H1 (cell line): ENCODE data around the gene CPLANE2.

Experiments
- BRCA1 ChIP-seq: IDR thresholded peaks from 2 replicates; pipeline ENCODE4 v1.6.1; 2012; ENCODE audit warnings: low read depth, low read length, improper control_type of control experiment
- CEBPB ChIP-seq: IDR thresholded peaks from 2 replicates; pipeline ENCODE4 v1.6.1; 2012; ENCODE audit warnings: low read depth, low read length
- CTBP2 ChIP-seq: IDR thresholded peaks from 2 replicates; pipeline ENCODE4 v1.7.0; 2011; ENCODE audit warnings: borderline replicate concordance, mild to moderate bottlenecking, moderate library complexity, mixed read lengths, low read length; ENCODE audit not compliant: insufficient read depth, insufficient read length
- CTCF ChIP-seq, 3 experiments: IDR thresholded peaks; 1 replicate in 2 of 3; 2 replicates in 1 of 3; pipeline versions ENCODE4 v1.5.1 to v1.6.1; 2011; ENCODE audit warnings: low read length in 3 of 3, mild to moderate bottlenecking in 3 of 3, inconsistent platforms in 2 of 3, low read depth in 1 of 3, moderate library complexity in 1 of 3; ENCODE audit not compliant: insufficient read depth in 1 of 3; ENCODE audit errors: control extremely low read depth in 1 of 3
- EZH2 ChIP-seq: fragments of 200-600 bp; sonication (generic); IDR thresholded peaks from 2 replicates; pipeline ENCODE4 v1.7.1; 2012; ENCODE audit warnings: low read depth, mild to moderate bottlenecking, moderate library complexity, low read length, inconsistent platforms; ENCODE audit not compliant: severe bottlenecking
- HDAC2 ChIP-seq, 2 experiments: fragments of 300-600 bp in 1 of 2; sonication (generic) in 1 of 2; IDR thresholded peaks; 2 replicates each; pipeline ENCODE4 v1.6.1; 2011 to 2012; ENCODE audit warnings: low read depth in 2 of 2, low read length in 2 of 2, mild to moderate bottlenecking in 2 of 2, moderate library complexity in 2 of 2, borderline replicate concordance in 1 of 2, inconsistent platforms in 1 of 2
- NRF1 ChIP-seq: IDR thresholded peaks from 2 replicates; pipeline ENCODE4 v1.6.1; 2011; ENCODE audit warnings: mild to moderate bottlenecking, low read depth, low read length, improper control_type of control experiment
- POLR2A ChIP-seq, 2 experiments: IDR thresholded peaks; 1 replicate in 1 of 2; 2 replicates in 1 of 2; pipeline ENCODE4 v1.6.1; 2011; ENCODE audit warnings: low read depth in 2 of 2, low read length in 2 of 2, mild to moderate bottlenecking in 2 of 2; ENCODE audit errors: control extremely low read depth in 1 of 2
- POLR2AphosphoS5 ChIP-seq: IDR thresholded peaks from 2 replicates; pipeline ENCODE4 v1.6.1; 2011; ENCODE audit warnings: low read depth, low read length
- SIN3A ChIP-seq, 2 experiments: IDR thresholded peaks in 1 of 2; conservative IDR thresholded peaks in 1 of 2; 2 replicates each; pipeline ENCODE4 v1.6.1; 2011 to 2012; ENCODE audit warnings: low read length in 2 of 2, improper control_type of control experiment in 1 of 2, low read depth in 1 of 2, mild to moderate bottlenecking in 1 of 2
- ZNF274 ChIP-seq: IDR thresholded peaks from 2 replicates; pipeline ENCODE4 v1.7.0; 2012; ENCODE audit warnings: low read length, borderline replicate concordance; ENCODE audit errors: extremely low read depth

DNA sequence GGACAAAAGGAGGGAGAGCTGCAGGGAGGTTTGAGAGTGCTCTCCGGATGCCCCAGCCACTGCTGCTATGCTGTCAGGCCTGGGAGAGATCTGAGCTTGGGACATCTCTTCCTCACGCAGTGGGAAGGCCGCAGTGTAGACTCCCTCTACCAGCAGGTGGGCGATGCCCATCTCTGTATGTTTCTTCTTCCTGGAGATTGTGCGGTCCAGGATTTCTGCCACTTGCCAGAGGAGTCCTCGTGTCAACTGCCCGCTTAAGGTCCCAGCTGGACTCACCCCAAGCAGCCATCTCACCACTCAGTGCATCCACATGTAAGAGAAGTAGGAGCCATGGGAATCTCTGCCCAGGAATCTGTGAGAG lies 10.9 kb downstream of the CPLANE2 start:
- TF ChIP-seq CTBP2 = no peak
- no peak for TF ChIP-seq EZH2
- no peak for TF ChIP-seq POLR2AphosphoS5
- no peak for TF ChIP-seq CTCF (IDR thresholded peaks at IDR 0.05; ENCODE audit: control extremely low read depth in 1 of 3, insufficient read depth in 1 of 3, low read depth in 1 of 3, low read length in 3 of 3)
- no peak for TF ChIP-seq CEBPB
- TF ChIP-seq HDAC2 (IDR thresholded peaks at IDR 0.05; ENCODE audit: borderline replicate concordance in 1 of 2, low read depth in 2 of 2, low read length in 2 of 2) = no peak
- TF ChIP-seq ZNF274 = no peak
- TF ChIP-seq POLR2A (IDR thresholded peaks at IDR 0.05; ENCODE audit: control extremely low read depth in 1 of 2, low read depth in 2 of 2, low read length in 2 of 2) = no peak
- TF ChIP-seq BRCA1 = no peak
- TF ChIP-seq SIN3A (conservative IDR thresholded peaks at IDR 0.05 in 1 of 2, IDR thresholded peaks at IDR 0.05 in 1 of 2; ENCODE audit: low read depth in 1 of 2, low read length in 2 of 2) = no peak
- TF ChIP-seq NRF1 = no peak
